ENCODE data around the gene NAA10.
A peak's percentile ranks its signal among the peaks of the same experiment; 100 is the strongest.

NAA10 gene

GRCh38 chrX:153970357-153971123, 35.7 kb upstream of the NAA10 start:
- DNase-seq (ENCODE audit: low read depth), result peak; percentile 34
- no peak for TF ChIP-seq CTCF (IDR thresholded peaks at IDR 0.05; ENCODE audit: control insufficient read depth, insufficient read depth, low read depth, low read length, missing control alignments)
- H3K4me3 ChIP-seq (ENCODE audit: control insufficient read depth, low read depth, low read length), result peak overlapping the region; percentile 92

- peak overlapping the region; percentile 92 for H3K4me3 ChIP-seq (ENCODE audit: control insufficient read depth, low read depth, low read length)
- DNase-seq (ENCODE audit: low read depth), result no peak
- no peak for TF ChIP-seq CTCF (IDR thresholded peaks at IDR 0.05; ENCODE audit: control insufficient read depth, insufficient read depth, low read depth, low read length, missing control alignments)
Measured at GRCh38 chrX:153969904-153970356, 35.1 kb upstream of the NAA10 start.

GRCh38 chrX:153969125-153969903, 34.5 kb upstream of the NAA10 start:
- TF ChIP-seq CTCF (IDR thresholded peaks at IDR 0.05; ENCODE audit: control insufficient read depth, insufficient read depth, low read depth, low read length, missing control alignments), result no peak
- DNase-seq (ENCODE audit: low read depth), result no peak
- H3K4me3 ChIP-seq (ENCODE audit: control insufficient read depth, low read depth, low read length), result peak overlapping the region; percentile 92

GRCh38 chrX:153968754-153969124, 33.9 kb upstream of the NAA10 start:
- H3K4me3 ChIP-seq (ENCODE audit: control insufficient read depth, low read depth, low read length), result peak overlapping the region; percentile 92
- TF ChIP-seq CTCF (IDR thresholded peaks at IDR 0.05; ENCODE audit: control insufficient read depth, insufficient read depth, low read depth, low read length, missing control alignments), result no peak
- DNase-seq (ENCODE audit: low read depth), result no peak

- no peak for DNase-seq (ENCODE audit: low read depth)
- no peak for TF ChIP-seq CTCF (IDR thresholded peaks at IDR 0.05; ENCODE audit: control insufficient read depth, insufficient read depth, low read depth, low read length, missing control alignments)
- no peak overlapping the region; the same call in 1 of the 2 replicates for H3K4me3 ChIP-seq (ENCODE audit: control insufficient read depth, low read depth, low read length)
Measured at GRCh38 chrX:153968255-153968654, 33.4 kb upstream of the NAA10 start.

GRCh38 chrX:153967536-153968224, 32.8 kb upstream of the NAA10 start:
- no peak for TF ChIP-seq CTCF (IDR thresholded peaks at IDR 0.05; ENCODE audit: control insufficient read depth, insufficient read depth, low read depth, low read length, missing control alignments)
- no peak for DNase-seq (ENCODE audit: low read depth)
- H3K4me3 ChIP-seq (ENCODE audit: control insufficient read depth, low read depth, low read length), result no peak overlapping the region

Data from AG09309 (cell line).